ENCODE measurements around the gene OTUD1. TPM values are rescaled to one million over a fixed set of nuclear protein-coding genes. Genes with fewer than 3 reads are reported as not detected.
"Not testable (repeated sequence)": the region's sequence is repeated elsewhere in the genome, so short reads cannot be mapped to it uniquely, and the experiment has no call there.

Gene OTUD1, protein sequence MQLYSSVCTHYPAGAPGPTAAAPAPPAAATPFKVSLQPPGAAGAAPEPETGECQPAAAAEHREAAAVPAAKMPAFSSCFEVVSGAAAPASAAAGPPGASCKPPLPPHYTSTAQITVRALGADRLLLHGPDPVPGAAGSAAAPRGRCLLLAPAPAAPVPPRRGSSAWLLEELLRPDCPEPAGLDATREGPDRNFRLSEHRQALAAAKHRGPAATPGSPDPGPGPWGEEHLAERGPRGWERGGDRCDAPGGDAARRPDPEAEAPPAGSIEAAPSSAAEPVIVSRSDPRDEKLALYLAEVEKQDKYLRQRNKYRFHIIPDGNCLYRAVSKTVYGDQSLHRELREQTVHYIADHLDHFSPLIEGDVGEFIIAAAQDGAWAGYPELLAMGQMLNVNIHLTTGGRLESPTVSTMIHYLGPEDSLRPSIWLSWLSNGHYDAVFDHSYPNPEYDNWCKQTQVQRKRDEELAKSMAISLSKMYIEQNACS
- 10 to 100 TPM; 10.2 to 23.0 TPM for total RNA-seq
- long read RNA-seq, transcript OTUD1-201 (1 exons, 2,933 nt): major isoform, 38 of 38 reads
- long read RNA-seq, partial matches to known transcripts: 0 of 38 reads
- long read RNA-seq, other reads (novel, unspliced or antisense): 0 of 38 reads

DNA sequence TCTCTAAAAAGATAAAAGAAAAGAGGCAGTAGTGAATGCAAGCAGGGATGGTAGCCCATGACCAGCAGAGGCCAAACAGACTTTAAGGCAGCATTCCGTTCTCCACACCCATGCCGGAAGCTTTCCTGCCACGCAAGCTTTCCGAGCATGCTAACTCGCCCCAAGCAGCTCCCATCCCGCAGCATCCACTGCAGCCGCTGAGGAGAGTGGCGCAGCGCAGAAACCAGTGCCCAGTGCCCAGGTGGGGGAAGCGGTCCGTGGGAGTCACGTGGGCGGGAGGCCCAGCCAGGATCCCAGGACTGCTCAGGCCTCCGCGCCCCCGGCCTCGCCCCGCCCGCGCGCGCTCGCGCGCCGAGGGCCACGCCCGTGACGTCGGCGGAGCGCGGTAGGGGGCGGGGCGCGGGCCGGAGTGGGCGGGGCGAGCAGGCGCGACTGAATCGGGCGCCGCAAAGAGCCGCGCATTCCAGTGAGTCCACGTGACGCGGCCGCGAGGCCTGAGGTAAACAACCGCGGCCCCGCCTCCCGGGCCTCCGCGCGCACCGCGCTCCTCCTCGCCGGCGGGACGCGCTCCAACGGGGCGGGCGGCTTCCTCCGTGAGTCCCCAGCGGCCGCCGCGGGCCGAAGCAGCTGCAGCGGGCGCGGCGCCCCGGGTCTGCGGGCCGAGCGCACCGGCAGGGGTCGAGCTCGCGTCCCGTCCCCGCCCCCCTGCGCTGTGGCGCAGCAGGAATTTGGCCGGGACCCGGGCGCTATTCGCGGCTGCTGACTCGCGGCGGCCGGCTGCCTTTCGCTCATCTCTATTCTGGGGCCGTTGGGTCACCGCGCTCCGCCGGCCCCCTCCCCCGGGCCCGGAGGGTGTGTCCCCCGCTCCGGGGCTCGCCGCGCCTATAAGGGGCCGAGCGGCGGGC is at the start of gene OTUD1:
Gene OTUD1 (plus strand): TSS at position 529 of the 905 bp plus-strand sequence. CDS start 383 bp downstream, outside the sequence.
- peak; percentile 91 for ATAC-seq
- intact Hi-C loops (cut with DNase I, micrococcal nuclease): no loop called here
- peak; percentile 94 to 98 for DNase-seq

DNA sequence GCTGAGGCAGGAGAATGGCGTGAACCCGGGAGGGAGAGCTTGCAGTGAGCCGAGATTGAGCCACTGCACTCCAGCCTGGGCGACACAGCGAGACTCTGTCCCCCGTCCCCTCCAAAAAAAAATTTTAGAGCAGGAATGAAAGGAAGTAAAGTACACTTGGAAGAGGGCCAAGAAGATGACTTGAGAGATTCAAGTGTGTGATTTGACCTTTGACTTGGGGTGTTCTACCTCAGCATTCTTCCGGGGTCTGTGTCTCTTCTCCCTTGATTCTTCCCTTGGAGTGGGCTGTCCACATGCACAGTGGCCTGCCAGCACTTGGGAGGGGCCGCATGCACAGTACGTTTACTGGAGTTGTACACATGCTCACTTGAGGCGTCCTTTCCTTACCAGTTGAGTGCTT is 48.5 kb upstream of the OTUD1 start:
- intact Hi-C loops (cut with DNase I, micrococcal nuclease); DNase-seq; ATAC-seq: not testable (repeated sequence)

DNA sequence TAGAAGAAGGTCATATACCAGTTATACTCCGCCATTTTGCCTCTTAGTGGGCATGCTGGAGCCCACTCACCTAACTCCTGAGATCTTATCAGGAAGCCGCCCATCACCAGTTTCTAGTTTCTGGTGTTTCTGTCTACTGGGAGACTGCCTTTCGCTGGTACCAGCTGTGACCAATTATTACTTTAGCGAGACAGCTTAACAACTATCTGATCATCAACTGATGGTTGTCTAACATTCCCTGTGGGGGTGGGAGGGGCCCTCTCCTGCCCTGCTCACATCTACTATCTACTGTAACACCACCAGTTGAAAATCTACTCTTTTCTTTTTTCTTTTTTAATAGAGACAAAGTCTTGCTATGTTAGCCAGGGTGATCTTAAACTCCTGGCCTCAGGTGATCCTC is 48.1 kb upstream of the OTUD1 start:
- no peak for DNase-seq
- ATAC-seq: no peak
- intact Hi-C loops (cut with DNase I, micrococcal nuclease): no loop called here

DNA sequence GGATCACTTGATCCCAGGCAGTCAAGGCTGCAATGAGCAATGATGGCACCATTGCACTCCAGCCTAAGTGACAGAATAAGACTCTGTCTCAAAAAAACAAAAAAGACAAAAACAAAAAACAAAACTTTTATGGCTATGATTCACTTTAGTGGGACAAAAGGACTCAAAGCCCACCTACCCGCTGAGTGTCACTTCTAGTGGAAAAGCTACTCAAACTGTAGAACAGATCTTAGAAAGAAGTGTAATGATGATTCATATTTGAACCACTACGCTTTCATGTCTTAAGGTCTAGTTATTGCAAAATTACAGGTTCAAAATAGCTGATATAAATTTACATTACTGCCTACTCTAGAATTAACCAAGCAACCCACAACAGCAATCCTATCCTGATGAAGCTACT is 47.1 kb upstream of the OTUD1 start:
- DNase-seq (no peak), ATAC-seq (no peak)
- intact Hi-C loops (cut with DNase I, micrococcal nuclease): no loop called here

DNA sequence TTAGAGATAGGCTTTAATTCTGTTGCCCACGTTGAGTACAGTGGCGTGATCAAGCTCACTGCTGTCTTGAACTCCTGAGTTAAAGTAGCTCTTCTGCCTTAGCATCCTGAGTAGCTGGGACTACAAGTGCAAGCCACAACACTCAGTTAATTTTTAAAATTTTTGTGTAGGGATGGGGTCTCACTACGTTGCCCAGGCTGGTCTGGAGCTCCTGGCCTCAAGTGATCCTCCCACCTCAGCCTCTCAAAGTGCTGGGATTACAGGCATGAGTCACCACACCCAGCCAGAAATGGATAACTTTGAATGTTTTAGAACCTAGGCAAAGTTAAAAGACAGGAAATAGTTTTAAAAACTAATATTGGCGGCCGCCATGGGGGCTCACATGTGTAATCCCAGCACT is 43.9 kb upstream of the OTUD1 start:
- intact Hi-C loops (cut with DNase I, micrococcal nuclease): no loop called here
- ATAC-seq (no peak), DNase-seq (no peak)

DNA sequence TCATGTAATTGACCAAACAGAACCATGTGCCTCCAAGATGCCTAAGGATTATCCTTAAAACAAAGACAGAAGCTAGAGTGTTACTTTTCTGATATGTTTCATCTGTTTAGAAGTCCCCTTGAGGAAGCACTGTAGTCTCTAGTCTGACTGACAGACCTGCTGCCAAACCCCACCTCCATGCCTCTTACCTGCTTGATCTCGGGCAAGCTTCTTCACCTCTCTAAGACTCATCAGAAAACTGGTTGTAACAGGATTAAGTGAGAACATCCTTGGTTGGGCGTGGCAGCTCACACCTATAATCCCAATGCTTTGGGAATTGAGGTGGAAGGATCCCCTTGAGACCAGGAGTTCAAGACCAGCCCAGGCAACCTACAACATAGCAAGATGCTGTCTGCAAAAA is 42.2 kb upstream of the OTUD1 start:
- ATAC-seq: no peak
- no peak for DNase-seq
- intact Hi-C loops (cut with DNase I, micrococcal nuclease): no loop called here

DNA sequence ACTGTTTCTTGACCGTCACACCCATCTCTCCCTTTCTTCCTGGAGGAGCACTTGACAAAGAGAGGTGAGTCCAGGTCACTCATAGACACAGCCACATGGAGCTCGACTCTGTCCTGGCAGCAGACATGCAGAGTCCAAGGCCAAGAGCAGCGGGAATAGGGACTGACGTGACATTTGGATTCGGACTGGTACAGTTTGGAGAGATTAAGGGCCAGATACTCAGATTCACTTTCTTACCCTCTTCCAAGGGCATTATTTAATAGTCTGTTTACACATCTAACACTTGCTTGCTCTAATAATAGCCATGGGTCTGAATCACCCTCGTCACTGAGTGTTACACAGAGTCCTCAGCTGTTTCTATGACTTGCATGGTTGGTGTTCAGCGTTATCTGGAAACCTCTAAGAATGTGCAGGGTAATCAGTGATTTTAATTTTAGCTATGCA is 39.2 kb upstream of the OTUD1 start:
- DNase-seq: no peak

DNA sequence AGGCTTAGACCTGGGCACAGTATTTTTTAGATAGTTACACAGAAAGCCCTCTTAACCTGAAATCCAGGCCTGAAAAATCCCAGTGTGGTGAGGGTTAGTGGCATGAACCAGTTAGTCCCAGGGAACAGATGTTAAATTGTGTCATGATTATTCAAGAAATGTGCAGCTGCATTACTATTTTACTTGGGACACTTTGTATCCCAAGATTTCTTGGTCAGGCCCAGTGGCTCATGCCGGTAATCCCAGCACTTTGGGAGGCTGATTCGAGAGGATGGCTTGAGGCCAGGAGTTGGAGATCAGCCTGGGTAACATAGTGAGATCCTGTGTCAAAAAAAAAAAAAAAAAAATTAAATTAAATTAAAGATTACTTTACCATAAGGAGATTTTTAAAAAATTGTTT is 36.0 kb upstream of the OTUD1 start:
- intact Hi-C loops (cut with DNase I, micrococcal nuclease): no loop called here
- ATAC-seq (no peak), DNase-seq (no peak)

More for the DNA sequence above, 39.2 kb upstream of the OTUD1 start:
- ATAC-seq: peak; percentile 28
- intact Hi-C loops (cut with DNase I, micrococcal nuclease): no loop called here

DNA sequence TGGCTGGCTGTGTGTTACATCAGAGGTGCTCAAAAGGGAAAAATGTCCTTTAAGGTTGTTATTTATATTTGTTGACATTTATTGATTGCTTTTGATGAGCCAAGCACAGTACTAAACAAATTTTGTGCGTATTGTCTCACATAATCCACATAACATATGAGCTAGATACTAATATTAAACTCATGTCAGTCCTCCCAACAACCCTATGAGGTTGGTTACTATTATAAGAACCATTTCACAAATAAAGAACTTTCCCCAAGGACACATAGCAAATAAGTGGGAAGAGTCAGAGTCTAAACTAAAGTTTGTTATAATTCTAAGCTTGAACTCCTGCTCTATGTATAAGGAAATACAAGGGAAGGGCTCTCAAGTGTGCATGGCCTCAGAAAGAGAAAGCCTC is 35.6 kb upstream of the OTUD1 start:
- intact Hi-C loops (cut with DNase I, micrococcal nuclease): no loop called here

DNA sequence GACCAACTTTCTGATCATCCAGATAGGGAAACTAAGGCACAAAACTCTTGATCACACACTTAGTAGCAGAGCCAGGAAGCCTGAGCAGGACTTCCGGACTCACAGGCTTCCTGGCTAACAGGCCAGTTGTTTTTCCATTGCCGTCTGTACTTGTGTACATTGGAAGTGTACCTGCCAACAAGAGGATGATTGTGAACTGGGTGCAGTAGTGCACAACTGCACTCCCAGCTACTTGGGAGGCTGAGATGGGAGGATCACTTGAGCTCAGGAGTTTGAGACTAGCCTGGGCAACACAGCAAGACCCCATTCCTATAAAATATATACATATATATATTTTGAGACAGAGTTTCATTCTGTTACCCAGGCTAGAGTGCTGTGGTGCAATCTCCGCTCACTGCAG is 35.2 kb upstream of the OTUD1 start:
- ATAC-seq: no peak

More for the DNA sequence above, 35.6 kb upstream of the OTUD1 start:
- DNase-seq: no peak
- no peak for ATAC-seq

DNA sequence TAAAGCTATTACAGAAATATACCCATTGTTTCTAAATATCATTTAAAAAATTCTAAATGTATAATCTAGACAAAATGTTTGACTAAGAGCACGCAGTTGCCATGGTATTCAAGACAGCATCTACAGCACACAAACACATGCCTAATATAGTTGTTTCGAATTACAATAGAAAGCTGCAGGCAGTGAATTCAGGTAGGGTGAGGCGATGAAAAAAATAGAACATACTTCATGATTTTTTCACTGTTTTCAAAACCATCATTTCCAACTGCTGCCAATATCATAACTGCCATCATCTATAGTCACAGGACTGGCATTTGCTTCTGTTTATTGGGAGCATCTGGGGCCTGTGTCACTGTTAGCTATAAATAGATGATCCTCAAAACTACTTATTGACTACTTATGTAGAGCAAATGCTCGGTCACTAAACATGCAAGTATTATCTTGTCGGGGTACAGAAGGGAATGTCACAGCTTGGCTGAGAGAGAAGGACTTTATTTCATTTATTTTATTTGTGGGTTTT is 34.4 kb upstream of the OTUD1 start:
- DNase-seq (no peak), ATAC-seq (no peak)
- intact Hi-C loops (cut with DNase I, micrococcal nuclease): no loop called here

More for the DNA sequence above, 35.2 kb upstream of the OTUD1 start:
- DNase-seq: no peak
- intact Hi-C loops (cut with DNase I, micrococcal nuclease): no loop called here

DNA sequence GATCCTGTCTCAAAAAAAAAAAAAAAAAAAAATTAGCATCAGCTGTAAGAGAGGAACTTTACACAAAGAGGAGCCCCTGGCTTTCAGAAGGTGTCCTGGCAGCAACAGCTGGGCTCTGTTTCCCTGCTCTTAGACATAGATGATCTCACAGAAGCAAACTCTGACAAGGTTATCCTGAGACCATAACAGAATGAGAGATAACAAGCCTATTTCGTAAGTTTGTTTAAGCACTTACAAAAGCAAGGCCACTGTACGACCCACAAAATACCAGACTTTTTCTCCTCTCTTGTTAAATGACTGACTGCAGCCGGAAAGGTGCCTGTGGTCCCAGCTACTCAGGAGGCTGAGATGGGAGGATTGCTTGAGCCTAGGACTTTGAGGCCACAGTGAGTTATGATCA is 33.3 kb upstream of the OTUD1 start:
- ATAC-seq: no peak
- intact Hi-C loops (cut with DNase I, micrococcal nuclease): no loop called here
- no peak for DNase-seq

DNA sequence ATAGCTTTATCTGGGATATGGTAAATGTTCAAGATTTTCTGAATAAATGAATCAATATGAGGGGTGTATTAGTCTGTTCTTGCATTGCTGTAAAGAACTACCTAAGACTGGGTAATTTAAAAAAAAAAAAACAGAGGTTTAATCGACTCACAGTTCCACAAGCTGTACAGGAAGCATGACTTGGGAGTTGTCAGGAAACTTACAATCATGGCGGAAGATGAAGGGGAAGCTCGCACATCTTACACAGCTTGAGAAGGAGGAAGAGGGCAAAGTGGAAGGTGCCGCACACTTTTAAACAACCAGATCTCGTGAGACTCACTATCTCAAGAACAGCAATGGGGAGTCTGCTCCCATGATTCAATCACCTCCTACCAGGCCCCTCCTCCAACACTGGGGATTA is 32.5 kb upstream of the OTUD1 start:
- DNase-seq (no peak), ATAC-seq (no peak)
- intact Hi-C loops (cut with DNase I, micrococcal nuclease): no loop called here

DNA sequence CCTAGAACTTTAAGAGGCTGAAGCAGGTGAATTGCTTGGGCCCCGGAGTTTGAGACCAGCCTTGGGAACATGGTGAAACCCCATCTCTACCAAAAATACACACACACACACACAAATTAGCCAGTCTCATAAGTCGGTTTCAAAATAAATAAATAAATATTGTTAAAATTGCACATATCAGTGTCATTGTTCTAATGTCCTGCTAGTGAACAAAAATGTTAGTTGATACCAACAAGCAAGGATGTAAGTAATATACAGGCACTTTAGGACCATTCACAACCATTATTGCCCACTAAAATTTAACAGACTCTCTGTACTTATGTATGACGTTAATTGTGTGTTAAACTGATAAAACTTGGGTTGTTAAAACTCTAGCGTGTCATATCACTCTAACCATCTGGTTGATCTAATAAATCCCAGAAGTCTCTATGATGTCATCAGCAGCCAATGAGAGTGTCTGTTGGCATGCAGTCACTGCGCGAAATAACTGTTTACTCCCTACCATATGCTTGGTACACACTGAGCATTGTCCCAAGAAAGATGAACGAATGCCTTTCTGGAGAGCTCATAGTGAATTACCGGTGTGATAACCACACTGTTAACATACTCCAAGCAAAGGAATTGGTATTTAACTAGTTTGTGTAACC is 30.4 kb upstream of the OTUD1 start:
- intact Hi-C loops (cut with DNase I, micrococcal nuclease): no loop called here
- ATAC-seq: peak; percentile 94

DNA sequence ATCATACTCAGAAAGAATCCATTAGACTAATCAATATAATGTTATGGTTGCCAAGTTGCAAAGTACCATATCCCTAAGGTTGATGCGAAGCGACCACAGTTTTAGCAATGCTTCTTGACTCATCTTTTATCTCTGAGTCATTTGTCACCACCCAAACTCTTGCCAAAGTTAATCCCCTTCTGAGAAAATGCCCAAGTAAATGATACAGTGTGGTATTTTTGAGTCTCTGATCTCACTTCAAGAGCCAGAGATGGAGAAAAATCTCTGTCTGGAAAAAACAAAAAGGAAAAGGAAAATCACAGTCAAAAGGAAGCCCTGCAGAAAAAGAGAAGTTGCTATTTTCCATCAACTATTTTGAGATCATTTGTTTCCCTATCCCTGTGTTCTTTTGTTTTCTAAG is 26.7 kb upstream of the OTUD1 start:
- DNase-seq: no peak
- ATAC-seq: no peak
- intact Hi-C loops (cut with DNase I, micrococcal nuclease): no loop called here

More for the DNA sequence above, 30.4 kb upstream of the OTUD1 start:
- DNase-seq: no peak

DNA sequence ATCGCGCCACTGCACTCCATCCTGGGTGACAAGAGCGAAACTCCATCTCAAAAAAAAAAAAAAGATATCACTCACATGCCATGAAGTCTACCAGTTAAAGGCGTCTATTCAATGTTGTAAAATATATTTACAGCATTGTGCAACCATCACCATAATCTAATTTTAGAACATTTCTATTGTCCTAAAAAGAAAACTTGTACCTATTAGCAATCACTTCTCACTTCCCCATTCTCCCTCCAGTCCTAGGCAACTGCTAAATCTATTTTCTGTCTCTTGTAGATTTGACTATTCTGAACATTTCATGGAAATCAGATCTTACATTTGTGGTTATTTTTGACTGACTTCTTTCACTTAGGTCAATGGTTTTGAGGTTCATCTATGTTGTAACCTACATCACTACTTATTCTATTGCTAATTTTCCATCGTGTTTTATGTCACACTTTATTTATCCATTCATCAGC is 25.2 kb upstream of the OTUD1 start:
- intact Hi-C loops (cut with DNase I, micrococcal nuclease): no loop called here
- ATAC-seq: no peak
- no peak for DNase-seq

DNA sequence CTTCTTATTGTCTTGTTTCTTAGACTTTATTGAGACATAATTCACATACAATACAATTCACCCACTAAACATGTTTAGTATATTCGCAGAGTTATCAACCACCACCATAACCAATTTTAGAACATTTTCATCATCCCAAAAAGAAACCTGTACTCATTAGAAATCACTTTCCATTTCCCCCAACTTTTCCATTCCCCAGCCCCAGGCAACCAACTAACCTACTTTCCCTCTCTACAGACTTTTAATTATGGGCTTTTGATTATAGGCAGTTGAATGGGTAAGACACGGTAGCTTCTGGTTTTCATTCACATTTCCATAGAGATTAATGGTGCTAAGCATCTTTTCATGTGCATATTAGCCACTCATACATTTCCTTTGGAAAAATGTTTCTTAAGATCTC is 24.2 kb upstream of the OTUD1 start:
- intact Hi-C loops (cut with DNase I, micrococcal nuclease): no loop called here
- ATAC-seq: no peak
- DNase-seq: no peak

DNA sequence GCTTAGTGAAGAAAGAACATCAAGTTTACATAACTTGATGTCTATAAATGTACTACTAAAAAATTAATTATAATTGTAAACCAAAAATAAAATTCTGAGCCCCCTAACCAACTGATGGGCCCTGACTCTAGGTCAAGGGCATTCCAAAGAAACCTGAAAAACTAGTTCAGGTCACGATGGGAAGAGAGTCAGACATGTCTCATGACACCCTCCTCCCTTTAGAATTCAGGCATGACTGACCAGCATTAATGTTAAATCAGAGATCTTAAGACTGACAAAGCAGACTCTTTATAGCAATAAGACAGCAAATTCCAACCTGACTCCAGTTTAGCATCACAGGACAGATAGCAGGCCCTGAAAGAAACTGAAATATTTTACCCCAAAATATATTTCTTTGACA is 21.6 kb upstream of the OTUD1 start:
- intact Hi-C loops (cut with DNase I, micrococcal nuclease): no loop called here
- no peak for DNase-seq
- no peak for ATAC-seq
